ENCODE data around the gene FANCC.
"Not testable (repeated sequence)": the region's sequence is repeated elsewhere in the genome, so short reads cannot be mapped to it uniquely, and the experiment has no call there.

Gene FANCC

GRCh38 chr9:95218773-95219172 is 98.7 kb downstream of the FANCC start:
- Histone ChIP-seq H3K9ac (no peak overlapping the region), H3K27me3 (no peaks in the 10 kb centered on the region), H3K4me3 (no peak overlapping the region), H3K9me3 (no peaks in the 10 kb centered on the region), H3K27ac (no peak overlapping the region), H3K4me1 (0 out of 2 replicates have a peak, but pooled peaks cover 6% of the 10 kb centered on the region), H3K4me2 (0 out of 2 replicates have a peak overlapping the region, but pooled peaks have one; percentile 12), H4K20me1 (no peaks in the 10 kb centered on the region), H3K36me3 (no peaks in the 10 kb centered on the region)
- TF ChIP-seq Cebpa-rat (IDR thresholded peaks at IDR 0.05), result no peak

- Histone ChIP-seq H3K4me3 (no peak overlapping the region), H4K20me1 (no peaks in the 10 kb centered on the region), H3K4me2 (no peak overlapping the region), H3K27me3 (no peaks in the 10 kb centered on the region), H3K9me3 (no peaks in the 10 kb centered on the region), H3K27ac (no peak overlapping the region), H3K36me3 (no peaks in the 10 kb centered on the region), H3K9ac (no peak overlapping the region), H3K4me1 (0 out of 2 replicates have a peak, but pooled peaks cover 6% of the 10 kb centered on the region)
- TF ChIP-seq Cebpa-rat (IDR thresholded peaks at IDR 0.05), result no peak
These were observed 99.6 kb downstream of the FANCC start for GRCh38 chr9:95217936-95218335.

GRCh38 chr9:95215336-95215898 is 102.1 kb downstream of the FANCC start:
- Histone ChIP-seq H3K9me3 (no peaks in the 10 kb centered on the region), H3K4me2 (no peak overlapping the region), H3K4me3 (no peak overlapping the region), H4K20me1 (no peaks in the 10 kb centered on the region), H3K9ac (no peak overlapping the region), H3K27ac (no peak overlapping the region), H3K36me3 (no peaks in the 10 kb centered on the region), H3K4me1 (0 out of 2 replicates have a peak, but pooled peaks cover 6% of the 10 kb centered on the region), H3K27me3 (no peaks in the 10 kb centered on the region)
- TF ChIP-seq Cebpa-rat (IDR thresholded peaks at IDR 0.05), result no peak

GRCh38 chr9:95213117-95213516 is 104.4 kb downstream of the FANCC start:
- Histone ChIP-seq H3K4me2 (no peak overlapping the region), H3K36me3 (no peaks in the 10 kb centered on the region), H3K4me1 (no peaks in the 10 kb centered on the region), H3K27ac (no peak overlapping the region), H3K27me3 (no peaks in the 10 kb centered on the region), H4K20me1 (no peaks in the 10 kb centered on the region), H3K9ac (no peak overlapping the region), H3K4me3 (no peak overlapping the region), H3K9me3 (no peaks in the 10 kb centered on the region)
- TF ChIP-seq Cebpa-rat (IDR thresholded peaks at IDR 0.05), result no peak

GRCh38 chr9:95211028-95211427 is 106.5 kb downstream of the FANCC start:
- H3K27ac ChIP-seq, result no peak overlapping the region
- no peak for TF ChIP-seq Cebpa-rat (IDR thresholded peaks at IDR 0.05)

GRCh38 chr9:95207403-95207802 is 110.1 kb downstream of the FANCC start:
- Histone ChIP-seq H3K4me2 (no peak overlapping the region), H3K36me3 (no peaks in the 10 kb centered on the region), H3K27ac (no peak overlapping the region), H4K20me1 (no peaks in the 10 kb centered on the region), H3K27me3 (no peaks in the 10 kb centered on the region), H3K9ac (no peak overlapping the region), H3K9me3 (no peaks in the 10 kb centered on the region), H3K4me1 (peaks cover 17% of the 10 kb centered on the region), H3K4me3 (no peak overlapping the region)
- no peak for TF ChIP-seq Cebpa-rat (IDR thresholded peaks at IDR 0.05)

More at GRCh38 chr9:95211028-95211427, 106.5 kb downstream of the FANCC start:
- Histone ChIP-seq H3K4me3 (no peak overlapping the region), H3K4me1 (peaks cover 10% of the 10 kb centered on the region), H3K9me3 (no peaks in the 10 kb centered on the region), H4K20me1 (no peaks in the 10 kb centered on the region), H3K27me3 (no peaks in the 10 kb centered on the region), H3K9ac (no peak overlapping the region), H3K36me3 (no peaks in the 10 kb centered on the region), H3K4me2 (no peak overlapping the region)

- Histone ChIP-seq H3K4me3 (no peak overlapping the region), H3K4me2 (peak overlapping the region; percentile 52), H3K36me3 (no peaks in the 10 kb centered on the region), H3K4me1 (peaks cover 17% of the 10 kb centered on the region), H3K9ac (no peak overlapping the region), H4K20me1 (no peaks in the 10 kb centered on the region), H3K9me3 (no peaks in the 10 kb centered on the region), H3K27me3 (no peaks in the 10 kb centered on the region), H3K27ac (no peak overlapping the region)
- no peak for TF ChIP-seq Cebpa-rat (IDR thresholded peaks at IDR 0.05)
These were observed 111.4 kb downstream of the FANCC start for GRCh38 chr9:95206143-95206542.

- H3K27me3 ChIP-seq, result no peaks in the 10 kb centered on the region
- no peak overlapping the region for H3K4me3 ChIP-seq
- no peaks in the 10 kb centered on the region for H4K20me1 ChIP-seq
- no peaks in the 10 kb centered on the region for H3K36me3 ChIP-seq
- peaks cover 17% of the 10 kb centered on the region for H3K4me1 ChIP-seq
- no peak overlapping the region for H3K27ac ChIP-seq
- H3K9me3 ChIP-seq, result no peaks in the 10 kb centered on the region
- 0 out of 2 replicates have a peak overlapping the region, but pooled peaks have one; percentile 25 for H3K4me2 ChIP-seq
- TF ChIP-seq Cebpa-rat (IDR thresholded peaks at IDR 0.05), result no peak
- H3K9ac ChIP-seq, result no peak overlapping the region
These were observed 112.8 kb downstream of the FANCC start for GRCh38 chr9:95204710-95205109.

GRCh38 chr9:95204310-95204709 is 113.2 kb downstream of the FANCC start:
- no peaks in the 10 kb centered on the region for H3K9me3 ChIP-seq
- no peaks in the 10 kb centered on the region for H3K27me3 ChIP-seq
- no peaks in the 10 kb centered on the region for H3K36me3 ChIP-seq
- no peak overlapping the region for H3K4me3 ChIP-seq
- H3K4me1 ChIP-seq, result peaks cover 17% of the 10 kb centered on the region
- H3K27ac ChIP-seq, result no peak overlapping the region
- no peak for TF ChIP-seq Cebpa-rat (IDR thresholded peaks at IDR 0.05)
- H3K4me2 ChIP-seq, result no peak overlapping the region
- no peak overlapping the region for H3K9ac ChIP-seq
- no peaks in the 10 kb centered on the region for H4K20me1 ChIP-seq

- H3K4me3 ChIP-seq, H3K36me3 ChIP-seq, H3K9me3 ChIP-seq, H4K20me1 ChIP-seq, H3K4me2 ChIP-seq, H3K9ac ChIP-seq, H3K27me3 ChIP-seq, H3K27ac ChIP-seq: not testable (repeated sequence)
- H3K4me1 ChIP-seq, result peaks cover 17% of the 10 kb centered on the region
These were observed 114.5 kb downstream of the FANCC start for GRCh38 chr9:95203019-95203418.

All from BLaER1 (cell line).